Frontal cortex (tissue), 4 donors: ENCODE measurements around the gene RCAN2. TPM values are rescaled to one million over a fixed set of nuclear protein-coding genes. Genes with fewer than 3 reads are reported as not detected.

Source experiments
- DNase-seq, 2 donors: peaks; one replicate each; pipeline ENCODE4 v3.0.0; 2012; ENCODE audit warnings: low spot score in 2 of 2
- FAIRE-seq: peaks from 2 replicates; lab custom pipeline; 2012; peaks lifted over from hg19 to GRCh38; lab: Jason Lieb, UNC
- total RNA-seq: library from RNA; depleted of rRNA; stranded (reverse); fragments of >200 nt; gene quantifications from one replicate; pipeline ENCODE4 v1.2.3, GENCODE V29; 2014
- donor health status: control.
- donor health status: control.
- donor health status: control.

Gene RCAN2
- total RNA-seq, 1 donor from 2014 or later = 15.1 TPM

DNA sequence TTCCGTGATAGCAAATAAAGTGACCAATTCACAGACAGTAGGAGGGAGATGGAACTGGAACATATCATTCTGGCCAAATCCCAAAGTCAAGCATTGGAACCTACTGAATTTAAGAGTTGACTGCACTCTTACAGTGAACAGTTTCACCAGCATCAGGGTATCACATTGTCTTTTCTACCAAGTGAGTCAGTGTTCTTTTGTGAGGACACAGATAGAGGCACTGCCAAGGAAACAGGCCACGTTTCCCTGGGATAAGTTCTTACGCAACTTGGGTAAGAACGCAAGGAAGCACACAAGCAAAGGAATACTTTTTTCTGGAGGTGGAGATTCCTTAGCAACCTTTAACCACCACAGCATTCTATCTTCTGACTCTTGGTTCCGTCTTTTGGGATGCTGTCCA, 291.9 kb downstream of the RCAN2 start:
- FAIRE-seq (no peak), DNase-seq (no peak)

DNA sequence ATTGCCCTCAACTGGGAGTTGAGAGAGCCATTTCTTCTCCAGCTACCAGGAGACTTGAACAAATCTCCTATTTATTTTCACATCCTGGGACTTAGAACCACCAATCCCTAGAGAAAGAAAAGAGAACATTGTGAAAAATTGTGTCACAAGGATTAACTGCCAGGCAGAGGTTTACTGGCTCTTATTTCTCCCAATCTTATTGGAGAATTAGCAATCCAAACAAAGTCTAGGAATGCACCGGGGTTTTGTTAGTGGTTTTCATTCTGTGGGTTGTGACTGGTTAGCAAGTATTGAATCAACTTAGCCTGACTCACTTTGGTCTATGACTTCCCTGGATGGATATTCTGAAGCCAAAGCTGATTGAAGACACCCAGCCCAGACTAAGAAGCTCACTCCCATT, 299.3 kb downstream of the RCAN2 start:
- DNase-seq (no peak), FAIRE-seq (no peak)

DNA sequence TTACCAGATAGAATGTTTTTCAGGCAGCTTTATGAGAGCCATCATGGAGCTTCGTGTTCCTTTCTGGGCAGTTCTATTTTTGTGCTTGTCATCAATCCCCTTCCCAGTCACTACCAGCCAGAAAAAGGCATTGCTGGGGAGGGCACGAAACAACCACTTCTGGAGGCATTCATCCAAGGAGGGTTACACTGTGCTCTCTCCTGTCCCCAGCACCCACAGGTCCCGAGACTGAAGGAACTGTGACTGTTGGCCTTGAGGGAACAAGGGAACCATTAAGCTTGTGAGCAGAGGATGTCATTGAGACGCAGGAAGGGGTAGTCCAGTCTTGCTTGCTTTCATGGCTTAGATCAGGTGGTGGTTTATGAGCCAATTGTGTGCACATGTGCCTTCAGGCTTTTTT, 300.4 kb downstream of the RCAN2 start:
- FAIRE-seq = no peak

DNA sequence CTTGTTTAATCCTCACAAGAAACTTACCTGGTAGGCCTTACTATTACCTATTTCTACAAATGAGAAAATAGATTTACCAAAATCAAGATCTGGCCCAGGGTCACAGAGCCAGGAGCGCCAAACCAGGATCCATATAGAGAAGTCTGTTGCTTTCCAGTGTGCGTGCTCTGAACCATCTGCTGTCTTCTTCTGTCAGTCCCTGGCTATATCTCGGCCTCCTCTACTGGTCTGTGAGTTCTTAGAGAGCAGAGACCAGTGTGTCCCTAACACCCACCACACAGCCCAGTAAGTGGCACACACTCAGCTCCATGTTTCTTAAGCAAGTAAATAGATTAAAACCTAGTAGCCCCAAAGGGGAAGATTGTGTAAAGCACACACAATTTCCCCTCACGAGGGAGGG, 301.5 kb downstream of the RCAN2 start:
- FAIRE-seq = no peak
- DNase-seq = no peak

More for the DNA sequence above, 300.4 kb downstream of the RCAN2 start:
- no peak for DNase-seq

DNA sequence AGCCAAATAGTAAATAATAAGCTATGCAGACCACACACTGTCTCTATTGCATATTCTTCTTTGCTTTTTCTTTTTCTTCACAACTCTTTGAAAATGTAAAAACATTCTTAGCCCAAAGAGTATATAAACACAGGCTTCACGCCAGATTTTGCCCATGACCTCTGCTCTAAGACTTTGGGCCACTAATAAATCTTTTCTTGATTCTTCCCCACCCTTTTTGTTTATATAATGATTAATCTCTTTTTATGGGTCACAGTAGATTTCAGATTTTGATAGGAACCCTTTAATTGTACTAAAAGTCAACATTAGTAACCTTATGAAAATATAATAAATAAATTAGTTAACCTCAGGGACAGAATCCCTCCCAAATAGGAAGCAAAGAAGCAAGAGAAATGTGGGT, 304.7 kb downstream of the RCAN2 start:
- DNase-seq (no peak), FAIRE-seq (no peak)

DNA sequence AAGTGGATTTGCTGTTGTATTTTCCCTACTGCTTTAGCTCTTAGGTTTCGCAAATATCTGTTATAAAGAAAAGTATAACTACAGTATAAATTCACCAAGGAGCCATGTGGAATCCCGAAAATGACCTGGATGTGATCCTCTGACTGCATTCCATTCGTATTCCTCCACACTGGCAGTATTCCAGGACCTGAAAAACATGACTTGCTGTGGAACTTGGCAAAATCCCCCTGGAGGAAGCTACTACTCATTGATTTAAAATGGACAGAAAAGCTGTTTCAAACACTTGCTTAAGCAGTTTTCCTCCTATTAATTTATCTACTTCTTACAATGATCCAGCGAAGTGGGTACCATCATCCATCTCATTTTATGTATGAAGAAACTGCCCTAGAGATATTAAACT, 307.1 kb downstream of the RCAN2 start:
- no peak for FAIRE-seq
- no peak for DNase-seq

DNA sequence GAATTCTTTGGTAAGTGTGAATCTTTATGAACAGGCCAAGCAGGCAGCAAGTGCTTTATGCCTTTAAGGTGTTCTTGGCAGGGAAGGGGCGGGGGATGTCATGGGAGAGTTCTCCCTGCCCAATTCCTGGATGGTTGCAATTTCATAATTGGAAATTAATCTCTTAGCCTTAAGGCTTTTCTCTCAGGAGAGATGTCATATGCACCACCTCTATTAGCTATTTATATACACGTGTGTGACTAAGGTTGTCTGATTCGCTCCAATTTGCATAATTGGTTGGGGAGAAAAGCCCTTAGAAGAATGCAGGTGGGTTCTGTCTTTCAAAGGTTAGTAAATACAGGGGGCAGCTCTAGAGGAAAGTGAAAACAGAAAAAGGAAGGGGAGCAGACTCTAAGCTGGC, 315.3 kb downstream of the RCAN2 start:
- no peak for DNase-seq
- no peak for FAIRE-seq

DNA sequence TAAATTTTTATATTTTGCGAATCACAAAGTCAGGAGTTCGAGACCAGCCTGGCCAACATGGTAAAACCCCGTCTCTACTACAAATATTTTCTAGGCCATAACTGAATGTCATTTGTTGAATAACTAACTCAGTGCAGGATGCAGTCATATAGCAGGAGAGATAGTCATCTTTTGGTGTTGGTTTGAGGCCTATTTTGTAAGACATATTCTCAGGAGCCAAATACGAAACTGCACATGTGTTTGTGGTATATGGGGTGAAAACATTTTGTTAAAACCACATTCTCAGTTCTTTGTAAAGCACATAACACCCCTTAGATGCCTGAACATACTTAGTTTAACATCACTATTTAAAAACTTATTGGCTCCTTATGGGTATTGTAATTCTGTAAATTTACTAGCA, 315.8 kb downstream of the RCAN2 start:
- no peak for DNase-seq
- FAIRE-seq = no peak

DNA sequence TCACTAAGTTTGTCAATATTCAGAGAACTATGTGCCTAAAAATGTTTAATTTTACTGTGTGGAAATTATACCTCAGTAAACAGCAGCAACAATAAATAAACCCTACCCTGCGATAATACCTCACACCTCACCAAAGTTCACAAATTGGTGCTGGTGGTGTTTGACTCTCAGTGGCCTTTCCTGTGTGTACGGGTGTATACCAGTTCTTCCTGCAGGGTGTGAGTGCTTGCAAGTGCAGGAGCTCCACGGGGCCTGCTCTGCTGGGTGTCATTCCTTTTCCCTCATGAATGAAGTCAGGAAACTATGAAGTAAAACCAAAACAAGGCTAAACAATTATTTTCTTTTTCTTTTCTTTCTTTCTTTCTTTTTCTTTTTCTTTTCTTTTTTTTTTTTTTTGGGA, 316.3 kb downstream of the RCAN2 start:
- FAIRE-seq = no peak
- DNase-seq = no peak

DNA sequence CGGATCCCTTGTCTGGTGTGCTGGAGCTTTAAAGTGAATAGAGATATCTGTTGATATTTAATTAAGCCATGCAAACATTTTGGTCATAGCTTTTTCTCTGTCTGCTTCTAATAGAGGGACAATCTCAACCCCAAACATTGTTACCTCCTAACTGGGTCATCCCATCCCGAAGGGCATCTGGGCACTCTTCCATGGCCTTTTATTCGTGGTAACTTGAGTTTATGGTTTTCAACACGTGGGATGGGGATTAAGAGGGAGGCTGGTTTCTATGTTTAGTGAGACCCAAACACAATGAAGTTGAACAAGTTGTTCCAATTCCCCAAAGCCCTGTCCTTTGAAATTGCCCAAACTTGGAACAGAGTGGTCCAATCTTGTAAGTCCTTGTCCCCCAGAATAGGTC, 319.1 kb downstream of the RCAN2 start:
- DNase-seq (no peak), FAIRE-seq (no peak)

Other genes with a start within 250 kb of the RCAN2 start
- gene CYP39A1, start 161.4 kb upstream of the RCAN2 start, total RNA-seq = 2.9 TPM
- gene SLC25A27, start 161.5 kb upstream of the RCAN2 start, total RNA-seq = 30.2 TPM
- 0.41 TPM for gene TDRD6, start 196.4 kb upstream of the RCAN2 start, total RNA-seq
- gene PLA2G7, start 243.9 kb upstream of the RCAN2 start, total RNA-seq = 1.6 TPM